ENCODE results near the gene ANO4.

The ANO4 gene

DNA sequence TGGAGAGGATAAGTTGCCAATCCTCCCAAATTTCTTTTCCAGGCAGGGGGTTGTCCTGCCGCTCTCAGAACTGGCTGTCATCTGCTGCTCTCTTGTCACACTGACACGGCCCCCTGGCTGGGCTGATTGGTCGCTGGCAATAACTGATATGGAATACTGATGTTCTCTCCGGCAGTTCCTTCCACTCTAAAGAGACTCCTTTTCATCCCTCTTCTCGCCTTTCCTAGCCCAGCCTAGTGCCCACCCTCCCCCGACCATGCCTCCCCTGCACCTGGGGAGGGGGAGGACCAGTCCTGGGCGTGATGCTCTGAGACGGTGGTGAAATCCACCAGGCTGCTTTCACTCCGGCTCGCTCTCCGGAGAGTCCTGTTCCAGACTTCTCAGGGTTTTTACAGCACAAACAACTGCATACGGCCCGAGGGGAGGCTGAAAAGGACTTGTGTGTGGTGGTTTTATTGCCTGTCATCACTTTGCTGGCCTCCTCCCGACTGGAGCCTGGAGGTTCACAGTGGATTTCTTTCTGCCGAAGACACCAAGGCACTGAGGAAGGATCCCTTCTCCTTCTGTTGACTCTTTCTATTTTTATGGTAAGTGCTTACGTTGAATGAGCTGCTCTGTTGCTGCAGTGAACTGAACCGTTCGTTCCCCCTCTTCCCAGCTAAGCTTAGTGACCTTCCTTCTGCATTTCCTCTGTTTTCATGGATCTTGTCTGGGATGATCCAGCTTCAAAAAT lies at the start of gene ANO4:
Gene ANO4, plus strand, starts transcription at position 336 of the 733 bp plus-strand sequence. CDS start 107,010 bp downstream, outside the sequence.
- no peak for DNase-seq (ENCODE audit: low spot score)

DNA sequence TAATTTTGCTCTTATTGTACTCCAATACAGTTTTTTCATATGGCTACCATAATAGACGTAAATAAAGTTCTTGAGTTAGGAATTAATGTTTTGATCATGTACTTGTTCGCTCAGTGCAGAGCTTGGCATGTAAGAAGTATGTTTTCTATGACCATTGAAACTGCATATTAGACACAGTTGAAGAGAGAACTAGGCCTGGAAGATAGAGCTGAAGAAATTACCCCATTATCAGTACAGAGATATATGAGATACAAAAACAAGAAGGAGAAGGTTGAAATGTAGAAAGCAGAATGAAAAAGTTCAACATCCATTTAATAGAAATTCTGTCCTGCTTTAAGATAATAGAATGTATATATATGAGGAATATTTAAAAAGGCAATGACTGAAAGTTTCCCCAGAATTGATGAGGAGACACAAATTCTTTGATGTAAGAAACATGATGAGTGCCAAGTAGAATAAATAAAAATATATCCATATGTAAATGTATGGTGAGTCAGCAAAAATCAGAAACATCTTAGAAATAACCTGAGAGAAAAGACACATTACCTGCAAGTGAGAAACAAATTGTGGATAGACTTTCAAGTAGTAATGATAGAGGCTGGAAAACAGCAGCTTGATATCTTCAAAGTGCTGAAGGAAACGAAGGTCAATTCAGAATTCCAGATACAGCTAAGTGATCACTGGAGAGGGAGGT lies 49.1 kb upstream of the ANO4 start:
- DNase-seq (ENCODE audit: low spot score): no peak

DNA sequence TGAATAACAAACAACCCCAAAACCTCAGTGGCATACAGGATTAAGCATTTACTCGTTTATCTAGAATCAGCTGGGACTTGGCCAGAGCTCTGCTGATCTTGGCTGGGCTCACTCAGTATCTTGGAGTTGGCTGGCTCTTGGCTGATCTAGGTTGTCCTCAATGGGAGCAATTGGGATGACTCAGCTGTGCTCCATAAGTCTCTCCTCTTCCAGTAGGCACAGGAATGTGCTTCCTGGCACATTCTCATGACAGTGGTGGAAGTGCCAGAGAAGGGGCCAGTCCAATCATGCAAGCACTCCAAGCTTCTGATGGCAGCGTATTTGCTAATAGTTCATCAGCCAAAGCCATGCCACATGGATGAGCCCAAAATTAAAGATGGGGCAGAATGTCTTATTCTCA lies 41.7 kb upstream of the ANO4 start:
- DNase-seq (ENCODE audit: low spot score): no peak

DNA sequence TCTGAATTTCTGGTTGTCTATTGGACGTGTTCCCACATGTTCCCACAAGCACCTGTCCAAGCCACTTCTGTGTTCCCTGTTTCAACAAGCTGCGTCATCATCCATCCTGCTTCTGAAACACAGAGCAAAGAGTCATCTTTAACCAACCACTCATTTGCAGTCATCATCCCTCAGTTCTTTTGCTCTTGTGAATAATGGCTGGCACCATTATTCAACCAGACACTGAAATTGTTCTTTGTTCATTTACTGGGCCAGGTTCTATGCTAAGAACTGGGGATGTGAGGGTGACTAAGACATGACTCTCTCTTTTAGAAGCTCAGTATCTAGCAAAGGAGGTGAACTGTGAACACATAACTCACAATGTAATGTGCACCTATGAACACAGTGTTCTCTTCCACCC lies 40.7 kb upstream of the ANO4 start:
- no peak for DNase-seq (ENCODE audit: low spot score)

DNA sequence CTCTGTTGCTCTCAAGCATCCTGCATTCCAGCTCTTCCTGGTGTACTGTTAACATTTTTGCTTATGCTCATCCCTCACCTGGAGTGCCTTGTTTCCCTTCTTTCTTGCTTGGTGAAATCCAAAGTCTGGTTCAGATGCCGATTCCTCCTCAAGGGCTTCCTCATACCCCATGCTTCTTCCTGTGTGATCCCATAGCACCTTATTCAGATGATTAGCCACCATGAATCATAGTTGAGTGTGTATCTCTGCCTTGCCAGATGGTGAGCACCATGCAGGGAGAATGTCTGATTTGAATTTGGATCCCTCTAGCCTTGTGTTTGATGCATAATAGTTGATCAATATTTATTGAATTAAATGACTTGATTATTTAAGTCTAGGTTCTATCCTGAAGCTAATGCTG lies 39.4 kb upstream of the ANO4 start:
- DNase-seq (ENCODE audit: low spot score): no peak

DNA sequence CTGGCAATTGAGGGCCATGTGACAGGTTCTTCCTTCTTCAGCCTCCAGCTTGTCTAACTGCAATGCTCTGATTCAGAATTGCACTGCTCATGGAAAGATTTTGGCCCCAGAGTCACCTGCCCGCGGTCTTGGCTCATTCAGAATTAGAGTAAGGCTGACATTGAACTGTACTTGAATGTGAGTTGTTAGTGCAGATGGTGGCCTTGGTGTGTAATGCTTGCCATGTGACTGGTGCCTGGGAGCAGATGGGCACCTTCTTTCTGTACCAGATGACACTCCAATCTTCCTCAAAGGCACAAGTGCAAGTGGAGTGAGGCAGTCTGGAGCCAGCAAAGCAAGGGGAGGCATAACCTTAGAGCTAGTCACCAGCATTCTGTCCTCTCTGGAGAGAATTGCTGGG lies 36.5 kb upstream of the ANO4 start:
- DNase-seq (ENCODE audit: low spot score): no peak

DNA sequence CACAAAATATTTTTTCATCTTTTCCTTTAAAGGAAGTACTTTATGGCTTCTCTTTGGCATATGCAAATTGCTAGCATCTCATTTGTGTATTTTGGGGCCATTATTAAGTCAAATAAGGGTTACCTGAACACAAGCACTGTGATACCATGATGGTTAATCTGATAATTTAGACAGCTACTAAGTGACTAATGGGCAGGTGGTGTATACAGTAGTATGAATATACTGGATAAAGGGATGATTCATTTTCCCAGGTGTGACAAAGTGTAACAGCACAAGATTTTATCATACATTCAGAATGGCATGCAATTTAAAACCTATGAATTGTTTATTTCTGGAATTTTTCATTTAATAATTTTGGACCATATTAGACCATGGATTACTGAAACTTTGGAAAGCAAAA lies 27.2 kb upstream of the ANO4 start:
- DNase-seq (ENCODE audit: low spot score): no peak

DNA sequence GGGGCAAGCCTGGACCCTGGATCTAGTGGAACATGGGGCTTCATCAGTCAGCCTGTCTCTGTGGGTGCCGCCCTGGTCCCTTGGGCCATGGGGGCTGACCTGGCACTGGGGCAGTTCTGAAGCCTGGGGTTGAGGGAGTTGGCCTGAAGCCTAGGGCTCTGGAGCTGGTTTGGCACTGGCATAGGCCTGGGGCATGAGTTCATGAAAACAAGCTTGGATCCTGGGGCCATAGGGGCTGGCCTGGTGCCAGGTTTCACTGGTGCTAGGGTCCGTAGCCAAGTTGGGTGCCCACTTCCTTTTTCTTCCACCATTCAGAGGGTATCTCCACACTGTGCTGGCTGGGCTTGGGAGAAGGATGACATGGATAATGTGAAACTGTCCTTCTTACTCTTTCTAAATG lies 26.6 kb upstream of the ANO4 start:
- DNase-seq (ENCODE audit: low spot score): no peak

DNA sequence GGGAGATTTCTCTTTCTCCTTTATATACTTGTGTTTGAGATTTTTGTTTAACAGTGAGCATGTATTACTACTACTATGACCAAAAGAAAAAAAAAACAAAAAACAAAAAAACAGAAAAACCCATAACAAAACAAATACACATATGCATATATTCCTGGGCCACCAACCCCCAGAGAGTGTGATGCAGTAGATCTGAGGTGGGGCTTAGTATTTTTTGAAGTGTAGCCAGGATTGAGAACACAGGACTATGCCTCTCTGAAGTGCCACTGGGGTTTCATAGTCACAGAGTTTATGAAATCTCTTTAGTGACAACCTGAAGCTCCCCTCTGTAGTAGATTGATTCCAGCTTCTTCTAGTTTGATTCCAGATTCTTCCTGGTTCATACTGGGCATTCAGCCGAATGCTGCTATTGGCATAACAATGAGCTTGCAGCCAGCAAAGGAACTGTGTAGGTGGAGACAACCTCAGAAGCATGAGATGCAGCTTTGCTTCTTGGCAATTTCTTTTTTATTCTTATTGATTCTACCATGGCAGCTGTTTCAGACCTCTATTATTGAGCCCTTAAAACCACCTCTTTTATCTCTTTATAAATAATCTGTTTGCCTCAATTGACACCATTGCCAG lies 15.5 kb upstream of the ANO4 start:
- no peak for DNase-seq (ENCODE audit: low spot score)

DNA sequence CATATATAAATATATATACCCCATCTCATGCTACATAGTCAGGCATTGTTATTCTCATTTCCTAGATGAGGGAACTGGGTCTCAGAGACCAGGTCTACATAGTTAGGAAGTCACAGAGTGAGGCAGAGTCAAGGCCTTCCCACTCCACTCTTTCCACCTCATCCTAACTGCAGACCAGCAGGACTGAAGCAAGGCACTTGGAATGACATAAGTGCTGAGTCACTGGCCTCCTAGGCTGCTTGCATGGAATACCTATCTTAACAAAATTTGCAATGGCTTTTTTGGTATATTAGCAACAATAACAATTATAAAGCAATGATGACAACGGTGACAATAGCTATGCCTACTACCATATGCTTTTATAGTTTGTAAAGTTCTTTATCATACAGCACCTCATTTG lies 5.4 kb upstream of the ANO4 start:
- DNase-seq (ENCODE audit: low spot score): no peak

DNA sequence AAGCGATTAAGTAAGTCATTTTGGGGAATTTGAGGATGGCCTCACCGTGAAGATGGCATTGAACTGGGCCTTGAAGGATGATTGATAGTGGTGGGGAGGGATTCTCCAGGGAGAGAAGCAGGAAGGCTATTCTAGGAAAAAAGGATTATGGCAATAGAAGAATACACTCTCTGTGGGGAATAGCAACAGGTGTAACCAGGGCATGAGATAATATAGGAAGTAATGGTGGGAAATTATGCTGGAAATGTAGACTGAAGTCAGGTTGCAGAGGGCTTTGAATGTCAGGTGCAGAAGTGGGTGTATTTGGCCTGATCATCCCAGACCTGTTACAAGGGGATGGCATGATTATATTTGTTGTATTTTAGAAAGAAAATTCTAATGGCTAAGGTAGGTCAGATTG lies 4.6 kb upstream of the ANO4 start:
- DNase-seq (ENCODE audit: low spot score): no peak

DNA sequence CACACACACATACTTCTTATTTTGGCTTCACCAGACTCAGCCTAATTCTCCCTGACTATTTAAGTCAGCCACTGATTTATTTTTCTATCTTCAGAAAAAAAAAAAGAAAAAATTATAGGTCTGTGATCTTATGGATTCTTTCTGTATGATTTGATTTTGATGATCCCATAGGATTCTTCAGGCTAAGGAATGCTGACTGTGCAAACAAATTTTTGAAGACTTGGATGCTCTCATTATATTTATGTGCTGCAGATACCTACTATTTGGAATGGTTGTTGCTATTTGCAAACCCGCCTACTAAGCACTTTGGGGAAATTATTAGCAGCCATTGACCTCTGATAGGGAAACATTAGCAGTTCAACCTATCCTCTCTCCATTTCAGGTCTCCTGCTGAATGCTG lies 4.0 kb upstream of the ANO4 start:
- DNase-seq (ENCODE audit: low spot score): no peak

DNA sequence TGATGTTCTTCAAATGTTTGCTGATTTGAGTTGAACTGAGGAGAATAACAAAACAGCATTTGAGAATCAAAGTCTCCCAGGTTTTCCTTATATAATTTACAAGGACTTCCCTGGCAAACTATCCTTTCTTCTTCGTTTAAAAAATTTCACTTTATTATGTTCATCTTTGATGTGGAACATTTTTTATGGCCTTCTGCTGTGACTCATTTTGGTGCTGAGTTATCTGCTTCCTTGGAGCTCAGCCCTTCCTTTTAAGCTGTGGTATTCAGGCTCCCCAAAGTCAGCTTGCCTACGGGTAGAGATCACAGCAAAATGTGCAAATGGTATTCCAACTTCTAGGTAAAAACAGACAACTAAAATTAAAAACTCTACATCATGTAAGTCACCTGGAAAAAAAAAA lies 1.4 kb upstream of the ANO4 start:
- DNase-seq (ENCODE audit: low spot score): no peak

DNA sequence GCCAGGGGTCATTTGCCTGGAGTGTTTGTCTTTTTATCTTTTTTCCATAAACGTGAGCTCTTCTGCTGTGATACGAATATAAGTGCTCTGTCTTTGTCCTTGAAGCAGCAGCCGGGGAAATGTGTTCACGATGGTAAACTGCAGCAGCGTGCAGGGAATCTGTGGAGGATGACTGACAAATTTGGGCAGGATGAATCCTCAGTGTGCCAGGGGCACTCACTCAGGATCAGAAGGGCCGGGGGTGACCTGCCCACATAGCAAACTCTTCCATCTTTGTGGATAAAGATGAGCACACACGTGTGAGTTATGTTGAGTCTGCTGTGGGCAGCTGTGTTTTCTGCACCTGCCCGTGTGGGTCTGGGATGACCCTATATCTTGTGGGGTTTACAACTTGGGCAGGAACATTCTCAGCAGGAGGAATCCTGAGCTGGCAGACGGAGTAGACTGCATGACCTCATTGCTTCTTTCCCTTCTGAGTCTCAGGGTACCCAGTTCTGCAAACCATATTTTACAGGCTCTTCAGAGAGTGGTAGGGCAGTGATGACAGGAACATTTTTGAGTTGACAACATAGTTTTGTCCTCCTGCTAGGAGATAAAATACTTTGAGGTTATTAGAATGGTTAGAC lies 711 bp downstream of the ANO4 start:
- DNase-seq (ENCODE audit: low spot score): no peak

DNA sequence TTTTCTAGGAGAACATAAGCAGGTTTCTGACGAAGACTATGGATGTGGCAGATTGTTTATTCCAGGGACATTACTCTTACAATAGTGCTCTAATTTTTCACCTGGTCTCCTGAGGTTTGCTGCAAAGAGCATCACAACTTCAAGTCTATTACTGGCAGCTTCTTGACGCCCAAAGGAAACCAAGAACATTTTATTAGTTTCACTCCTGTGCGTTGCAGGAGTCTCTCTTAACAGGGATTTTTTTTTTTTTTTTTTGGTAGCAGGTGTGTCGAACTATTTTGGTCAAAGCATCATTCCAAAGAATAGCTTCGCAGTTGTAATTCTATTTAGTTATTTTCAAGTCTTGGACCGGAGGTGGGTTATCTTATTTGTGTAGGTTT lies 1.2 kb downstream of the ANO4 start:
- DNase-seq (ENCODE audit: low spot score): no peak

DNA sequence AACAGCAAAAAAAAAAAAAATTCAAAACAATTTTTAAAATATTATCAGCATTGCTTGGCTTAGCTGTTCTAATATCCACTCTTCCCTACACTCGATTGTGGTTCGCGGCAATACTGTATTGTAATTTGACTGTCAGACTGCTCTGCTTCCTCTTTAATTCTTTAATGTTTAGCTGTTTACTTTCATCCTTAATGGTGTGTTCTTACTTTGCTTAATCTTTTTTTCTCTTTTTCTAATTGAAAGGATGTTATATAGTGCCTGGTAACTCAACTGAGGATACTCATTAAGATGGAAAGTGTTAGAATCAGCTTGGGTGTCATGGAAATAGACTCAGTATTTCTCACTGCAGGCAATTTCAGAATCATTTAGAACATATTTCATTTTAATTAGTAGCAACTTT lies 2.0 kb downstream of the ANO4 start:
- no peak for DNase-seq (ENCODE audit: low spot score)

DNA sequence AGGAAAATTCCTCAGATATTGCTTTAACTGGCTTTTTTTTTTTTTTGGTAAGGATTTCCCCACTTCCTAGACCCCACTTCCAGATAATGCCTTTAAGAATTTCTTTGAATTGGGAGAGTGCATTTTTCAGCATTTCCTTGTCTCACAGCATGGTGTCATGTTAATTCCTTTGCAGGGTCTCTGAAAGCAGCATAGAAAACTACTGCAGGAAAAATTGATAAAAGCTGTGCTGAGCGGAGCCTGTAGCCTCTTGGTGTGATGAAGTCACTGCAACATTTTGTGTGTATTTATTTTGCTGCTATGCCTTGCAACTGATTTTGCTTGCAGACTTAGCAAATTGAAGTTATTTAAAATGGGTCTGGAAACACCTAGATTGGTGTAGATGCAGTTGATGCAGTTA lies 2.7 kb downstream of the ANO4 start:
- DNase-seq (ENCODE audit: low spot score): no peak

DNA sequence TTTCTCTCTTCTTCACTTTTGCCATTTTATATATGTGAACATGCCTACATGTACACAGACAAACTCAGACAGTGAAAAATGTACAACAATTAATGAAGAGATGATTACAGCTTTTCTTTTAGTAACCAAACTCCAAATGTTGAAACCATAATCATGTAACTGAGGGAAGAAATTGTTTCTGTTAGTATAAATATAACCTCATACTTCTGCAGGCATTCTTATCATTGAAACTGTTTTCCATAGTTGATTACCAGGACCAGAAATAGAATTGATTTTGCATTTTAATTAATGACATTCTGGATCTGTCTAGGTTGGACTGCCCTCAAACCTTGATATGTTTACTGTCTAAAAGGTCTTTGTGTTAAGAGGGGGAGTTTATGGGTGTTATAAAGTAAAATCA lies 3.2 kb downstream of the ANO4 start:
- DNase-seq (ENCODE audit: low spot score): no peak

DNA sequence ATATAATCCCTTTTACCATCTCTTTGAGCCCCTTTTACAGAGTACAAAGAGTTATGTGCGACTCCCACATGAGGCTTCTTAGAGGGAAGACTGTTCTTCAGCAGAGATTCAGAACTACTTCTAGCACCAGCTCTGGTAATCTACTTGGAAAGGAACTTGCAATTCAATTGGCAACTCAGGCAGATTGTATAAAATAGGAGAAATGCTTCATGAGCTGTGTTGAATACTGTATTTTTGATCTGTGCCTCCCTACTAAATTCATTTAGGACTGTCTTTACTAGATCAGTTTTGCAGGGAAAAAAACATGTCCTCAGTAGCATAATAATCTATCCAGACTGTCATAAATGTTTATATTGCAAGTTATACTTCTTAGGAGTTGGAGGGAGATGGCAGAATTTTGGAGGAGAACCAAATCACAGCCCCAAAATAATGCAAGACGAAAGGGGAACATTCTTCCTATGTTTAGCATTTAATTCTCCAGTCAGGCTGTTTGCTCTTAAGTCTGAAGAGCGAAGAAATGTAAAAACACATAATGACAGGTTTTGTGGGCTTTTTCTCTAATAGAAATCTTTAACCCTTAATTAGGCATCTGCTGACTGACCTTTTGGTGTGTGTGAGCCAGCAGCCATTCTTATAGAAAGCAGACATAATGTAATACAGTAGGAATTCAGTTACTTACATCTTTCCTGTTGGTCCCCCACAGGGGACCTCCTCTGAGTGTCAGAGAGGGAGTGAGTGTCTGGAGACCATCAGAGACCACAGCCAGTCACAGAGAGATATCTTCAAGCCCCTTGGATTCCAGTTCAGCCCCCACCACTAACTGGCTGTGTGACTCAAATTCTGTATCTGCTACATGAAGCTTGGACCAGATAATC lies 3.9 kb downstream of the ANO4 start:
- no peak for DNase-seq (ENCODE audit: low spot score)

DNA sequence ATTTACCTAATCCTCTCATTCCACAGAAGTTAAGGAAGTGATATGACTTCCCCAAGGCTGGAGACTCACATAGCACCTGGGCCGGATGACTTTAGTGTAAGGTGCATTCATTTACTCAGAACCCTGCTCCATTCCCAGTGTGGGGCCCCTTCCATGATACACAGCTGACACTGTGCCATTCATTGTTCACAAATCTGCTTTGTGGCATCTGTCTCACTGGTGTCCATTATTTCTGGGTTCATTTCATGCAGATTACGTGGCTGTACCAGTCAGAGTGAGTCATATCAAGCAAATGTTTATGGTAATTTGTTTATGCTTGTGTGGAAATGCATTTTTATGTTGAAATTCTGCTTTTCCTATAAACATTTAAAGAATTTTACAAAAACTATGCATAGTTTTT lies 5.2 kb downstream of the ANO4 start:
- no peak for DNase-seq (ENCODE audit: low spot score)

DNA sequence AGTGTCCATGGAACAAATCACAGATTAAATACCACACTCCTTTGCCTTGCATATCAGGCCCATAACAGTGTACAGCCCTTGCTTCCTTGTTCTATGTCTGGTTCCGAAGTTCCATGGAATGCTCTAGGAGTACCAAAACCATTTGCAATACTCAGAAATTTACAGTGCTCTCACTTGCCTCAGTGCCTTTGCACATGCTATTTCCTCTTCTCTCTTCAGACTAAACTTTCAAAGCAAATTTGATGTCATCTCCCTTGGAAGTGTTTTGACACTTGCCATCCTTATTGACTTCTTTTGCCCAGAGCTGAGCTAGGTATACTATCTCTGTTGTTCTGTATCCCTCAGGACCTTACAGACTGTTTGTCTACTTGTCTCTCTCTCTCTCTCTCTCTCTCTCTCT lies 6.1 kb downstream of the ANO4 start:
- DNase-seq (ENCODE audit: low spot score): no peak

DNA sequence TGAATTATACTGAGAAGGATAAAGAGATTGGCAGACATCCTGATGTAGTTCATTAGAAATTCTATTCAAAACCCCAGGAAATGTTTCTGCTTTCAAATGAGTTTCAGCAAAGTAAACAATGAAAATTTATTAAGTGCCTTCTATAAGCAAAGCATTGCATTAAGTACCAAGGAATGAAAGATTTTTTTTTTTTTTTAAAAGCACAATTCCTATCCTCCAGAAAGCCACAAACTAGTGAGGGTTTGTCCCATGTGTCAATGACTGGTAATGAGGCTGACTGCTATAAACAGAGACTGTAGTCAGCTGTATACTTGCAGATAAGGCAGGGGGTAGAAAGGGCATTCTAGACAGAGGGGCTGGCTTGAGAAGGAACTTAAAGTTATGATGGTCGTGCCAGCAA lies 6.7 kb downstream of the ANO4 start:
- no peak for DNase-seq (ENCODE audit: low spot score)
